GM20000 (cell line): Measurements from ENCODE around the gene ARAP1.

ENCODE experiments used
- DNase-seq: peaks from one replicate; pipeline ENCODE4 v3.0.0; 2012; ENCODE audit warnings: low spot score
- CTCF ChIP-seq: IDR thresholded peaks from 2 replicates; pipeline ENCODE4 v1.5.1; 2012; ENCODE audit warnings: mild to moderate bottlenecking, control low read depth; ENCODE audit errors: extremely low read depth, missing control alignments

Gene ARAP1

GRCh38 chr11:72641522-72642042, 110.6 kb downstream of the ARAP1 start:
- DNase-seq, result peak; percentile 38
- no peak for TF ChIP-seq CTCF

GRCh38 chr11:72639502-72640375, 112.5 kb downstream of the ARAP1 start:
- no peak for TF ChIP-seq CTCF
- DNase-seq, result no peak

- DNase-seq, result no peak
- TF ChIP-seq CTCF, result no peak
These were observed 114.3 kb downstream of the ARAP1 start for GRCh38 chr11:72637926-72638325.

DNA sequence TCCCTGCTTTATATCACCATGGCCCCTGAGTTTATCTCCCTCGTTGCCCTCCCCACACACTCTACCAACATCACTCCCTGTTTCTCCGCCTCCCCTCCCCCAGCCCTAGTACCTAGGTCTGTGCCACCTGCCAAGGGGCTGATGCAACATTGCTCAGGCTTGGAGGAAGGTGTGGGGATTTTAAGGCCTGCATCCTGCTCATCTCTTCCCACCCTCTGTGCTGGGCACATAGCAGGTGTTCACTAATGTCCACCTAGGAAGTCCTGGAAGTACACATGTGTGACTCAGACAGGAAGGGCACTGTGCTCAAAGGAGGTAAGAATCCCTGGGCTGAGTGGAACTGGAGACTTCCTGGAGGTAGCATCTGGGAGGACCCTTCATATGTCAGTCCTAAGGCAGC, 115.0 kb downstream of the ARAP1 start:
- no peak for TF ChIP-seq CTCF
- DNase-seq, result no peak

DNA sequence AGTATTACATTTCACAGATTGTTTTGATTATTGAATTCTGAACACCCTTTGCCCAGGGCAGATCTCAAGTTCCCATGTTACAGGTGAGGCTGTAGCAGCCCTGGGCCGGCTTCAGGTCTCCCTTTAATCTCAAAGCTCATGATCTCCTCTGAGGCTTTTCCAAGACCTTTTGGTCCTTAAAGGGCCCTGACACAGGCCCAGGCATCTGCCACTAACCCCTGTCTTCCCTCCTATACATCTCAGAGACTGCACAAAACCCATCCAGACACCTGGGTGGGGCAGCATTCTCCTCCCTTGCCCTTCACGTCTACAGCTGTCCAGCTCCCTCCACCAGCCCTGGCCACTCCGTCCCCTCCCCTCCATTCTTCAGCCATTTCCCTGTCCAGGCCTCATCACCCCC, 115.8 kb downstream of the ARAP1 start:
- no peak for DNase-seq
- TF ChIP-seq CTCF, result no peak

DNA sequence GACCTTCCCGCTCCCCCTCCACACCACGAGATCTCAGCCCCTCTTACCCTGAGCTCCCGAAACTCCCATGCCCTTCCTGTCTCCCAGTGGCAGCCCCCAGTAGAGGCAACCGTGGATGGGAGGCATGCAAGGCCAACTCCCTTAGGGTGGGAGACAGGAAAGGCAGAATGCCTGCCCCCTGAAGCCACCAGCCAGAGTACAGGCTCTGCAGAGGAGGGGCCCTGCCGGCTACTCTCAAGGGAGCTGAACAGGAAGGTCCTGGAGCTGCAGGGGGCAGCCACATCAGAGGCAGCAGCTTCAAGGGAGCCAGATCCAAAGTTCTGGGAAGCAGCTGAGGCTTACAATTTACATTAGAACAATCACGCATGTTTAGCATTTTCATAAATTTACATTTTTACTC, 116.3 kb downstream of the ARAP1 start:
- DNase-seq, result no peak
- no peak for TF ChIP-seq CTCF

DNA sequence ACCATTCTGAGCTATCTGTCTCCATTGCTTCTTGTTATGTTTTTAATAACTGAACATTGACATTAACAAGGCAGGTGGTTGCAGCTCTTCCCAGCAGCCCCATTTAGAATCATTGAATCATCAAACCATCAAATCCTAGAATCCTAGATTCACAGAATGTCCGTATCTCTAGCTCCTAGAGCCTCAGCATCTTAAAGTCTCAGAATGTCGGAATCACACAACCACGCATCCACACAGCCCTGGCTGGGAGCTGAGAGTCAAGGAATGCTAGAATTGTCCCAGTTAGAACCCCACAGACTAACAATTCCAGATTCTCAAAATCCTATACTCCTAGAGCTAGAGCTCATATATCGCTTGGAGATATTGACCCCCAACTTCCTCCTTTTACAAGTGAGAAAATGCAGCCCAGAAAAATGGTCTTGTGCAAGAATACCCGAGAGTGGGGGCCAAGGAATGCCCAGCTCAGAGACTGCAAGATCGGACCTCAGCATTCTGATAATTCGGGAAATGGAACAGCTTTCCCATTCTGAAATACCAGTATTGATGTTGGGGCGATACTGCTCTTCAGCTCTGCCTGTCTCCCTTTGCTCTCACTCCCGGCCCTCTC, 116.8 kb downstream of the ARAP1 start:
- DNase-seq, result no peak
- TF ChIP-seq CTCF, result no peak
